Effector memory CD4-positive, alpha-beta T cell (primary cell): ENCODE measurements around the gene GRAMD1A.
"Not testable (repeated sequence)": the region's sequence is repeated elsewhere in the genome, so short reads cannot be mapped to it uniquely, and the experiment has no call there.

ENCODE experiments used
- DNase-seq, 3 donors: peaks; one replicate each; pipeline ENCODE4 v3.0.0-alpha.2; 2020
- H3K27ac ChIP-seq: 2 replicates; pipeline ENCODE4 v1.7.0; 2013; ENCODE audit warnings: mild to moderate bottlenecking, low read length, moderate library complexity; ENCODE audit not compliant: insufficient read depth, poor library complexity, severe bottlenecking
- H3K27me3 ChIP-seq: replicated peaks from 2 replicates; pipeline ENCODE4 v1.7.0; 2013; ENCODE audit warnings: mild to moderate bottlenecking, low read length; ENCODE audit not compliant: insufficient read depth, control insufficient read depth, poor library complexity, severe bottlenecking
- H3K36me3 ChIP-seq: 2 replicates; pipeline ENCODE4 v1.7.0; 2013; ENCODE audit warnings: mild to moderate bottlenecking, low read length, moderate library complexity; ENCODE audit not compliant: control insufficient read depth, insufficient read depth
- H3K4me1 ChIP-seq: 2 replicates; pipeline ENCODE4 v1.7.0; 2013; ENCODE audit warnings: low read length, mild to moderate bottlenecking; ENCODE audit not compliant: control insufficient read depth, insufficient read depth, poor library complexity, severe bottlenecking
- H3K4me3 ChIP-seq: 2 replicates; pipeline ENCODE4 v1.7.0; 2013; ENCODE audit warnings: low read length, low read depth, mild to moderate bottlenecking; ENCODE audit not compliant: insufficient read depth, poor library complexity, severe bottlenecking
- H3K9me3 ChIP-seq: 2 replicates; pipeline ENCODE4 v1.7.0; 2013; ENCODE audit warnings: mild to moderate bottlenecking, low read length, moderate library complexity; ENCODE audit not compliant: control insufficient read depth

Gene GRAMD1A

DNA sequence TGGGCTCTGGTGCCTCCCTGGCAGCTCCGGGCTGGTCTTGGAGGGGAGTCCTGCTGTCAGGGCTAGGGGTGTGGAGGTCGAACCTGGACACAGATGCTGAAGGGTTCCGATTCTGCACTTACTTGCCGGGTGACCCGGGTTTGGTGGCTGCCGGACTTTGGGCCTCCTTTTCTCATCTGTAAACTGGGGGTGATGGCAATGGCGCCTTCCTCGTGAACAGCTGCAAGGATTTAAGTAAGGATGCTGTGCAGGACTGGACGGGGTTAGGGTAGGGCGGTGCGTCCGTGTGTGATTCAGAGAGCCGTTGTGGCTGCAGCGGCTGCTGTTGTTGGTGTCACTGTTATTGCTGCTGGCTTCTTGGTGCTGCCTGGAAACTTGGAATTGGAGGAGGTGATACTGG, 43.8 kb downstream of the GRAMD1A start:
- Histone ChIP-seq H3K27me3 (no peaks in the 10 kb centered on the region), H3K4me3 (no peak overlapping the region), H3K36me3 (no peaks in the 10 kb centered on the region), H3K27ac (no peak overlapping the region), H3K4me1 (peaks cover 20% of the 10 kb centered on the region), H3K9me3 (no peaks in the 10 kb centered on the region)
- no peak for DNase-seq

DNA sequence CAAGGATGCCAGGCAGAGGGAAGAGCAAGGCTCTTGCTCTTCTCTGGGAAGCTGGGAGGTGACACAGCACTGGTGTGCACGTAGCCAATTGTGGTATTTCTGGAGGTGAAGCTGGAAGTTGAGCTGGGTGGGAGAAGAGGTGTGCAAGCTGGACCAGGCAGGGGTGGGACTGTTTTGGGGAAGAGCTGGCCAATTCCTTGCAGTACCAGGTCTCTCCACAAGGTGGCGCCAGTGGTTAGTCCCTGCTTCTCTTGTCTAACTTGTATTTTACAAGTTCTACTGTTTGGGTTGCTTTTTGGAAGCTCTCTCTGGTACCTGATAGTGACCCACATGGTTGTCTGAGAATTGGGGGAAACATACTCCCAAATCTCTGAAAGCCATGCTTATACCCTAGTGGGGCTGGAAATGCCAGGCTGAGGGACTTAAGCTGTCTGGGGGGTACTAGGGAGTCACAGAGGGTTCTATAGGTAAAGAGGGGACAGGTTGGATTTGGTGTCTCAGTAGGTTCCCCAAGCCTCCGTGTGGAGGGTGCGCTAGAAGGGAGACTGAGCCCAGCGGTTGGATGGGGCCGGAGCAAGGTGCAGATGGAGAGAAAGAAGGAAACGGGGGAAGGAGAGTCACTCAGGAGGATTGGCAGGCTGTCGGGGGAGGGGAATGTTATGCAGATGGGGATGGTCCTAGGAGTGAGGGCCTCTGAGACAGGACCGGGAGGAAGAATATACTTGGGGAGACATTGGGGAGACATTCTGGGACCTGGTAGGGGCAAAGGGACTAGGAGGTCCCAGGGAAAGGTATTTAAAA, 44.4 kb downstream of the GRAMD1A start:
- Histone ChIP-seq H3K9me3 (no peaks in the 10 kb centered on the region), H3K4me3 (no peak overlapping the region), H3K27me3 (no peaks in the 10 kb centered on the region), H3K36me3 (no peaks in the 10 kb centered on the region), H3K4me1 (peaks cover 20% of the 10 kb centered on the region), H3K27ac (no peak overlapping the region)
- peak; percentile 23 to 54 (median 34) for DNase-seq

DNA sequence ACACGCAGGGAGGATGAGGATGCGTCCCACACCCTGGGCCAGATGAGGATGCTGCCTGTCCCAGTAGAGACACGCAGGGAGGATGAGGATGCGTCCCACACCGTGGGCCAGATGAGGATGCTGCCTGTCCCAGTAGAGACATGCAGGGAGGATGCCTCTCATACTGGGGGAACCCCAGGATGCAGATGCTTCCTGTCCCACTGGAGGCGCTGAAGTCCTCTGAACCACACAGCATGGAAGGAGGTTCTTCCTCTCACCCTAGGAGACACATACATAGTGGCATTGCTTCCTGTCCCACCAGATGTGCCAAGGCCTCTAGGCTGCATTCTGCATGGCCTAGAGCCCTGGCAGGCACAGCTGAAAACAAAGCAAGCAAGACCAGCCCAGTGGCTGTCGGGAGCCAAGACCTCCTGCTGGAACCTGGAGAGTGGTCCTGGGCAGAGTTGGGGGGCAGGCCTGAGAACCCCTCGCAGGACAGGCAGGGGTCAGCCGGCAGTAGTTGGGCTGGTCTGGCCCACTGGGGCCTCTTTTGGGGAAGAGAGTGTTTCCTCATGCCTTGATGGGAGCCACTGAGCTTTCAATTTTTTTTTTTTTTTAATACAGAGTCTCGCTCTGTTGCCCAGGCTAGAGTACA, 45.7 kb downstream of the GRAMD1A start:
- Histone ChIP-seq H3K9me3 (no peaks in the 10 kb centered on the region), H3K4me1 (peaks cover 9% of the 10 kb centered on the region), H3K27me3 (no peaks in the 10 kb centered on the region), H3K36me3 (no peaks in the 10 kb centered on the region), H3K4me3 (no peak overlapping the region), H3K27ac (no peak overlapping the region)
- no peak for DNase-seq

DNA sequence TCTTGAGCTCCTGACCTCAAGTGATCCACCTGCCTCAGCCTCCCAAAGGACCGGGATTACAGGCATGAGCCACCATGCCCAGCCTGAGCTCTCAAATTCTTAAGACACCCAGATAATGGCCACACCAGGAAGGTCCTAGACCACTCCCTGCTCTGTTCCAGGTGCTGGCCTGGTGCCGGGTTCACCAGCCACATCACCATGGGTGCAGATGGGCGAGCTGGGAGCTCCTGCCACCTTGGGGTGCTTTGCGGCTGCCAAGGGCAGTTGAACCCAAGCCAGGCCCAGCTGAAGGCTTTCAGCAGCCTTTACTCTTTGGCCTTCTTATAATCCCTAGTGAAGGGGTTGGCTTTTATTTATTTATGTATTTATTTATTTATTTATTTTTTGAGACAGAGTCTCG, 46.3 kb downstream of the GRAMD1A start:
- Histone ChIP-seq H3K9me3 (no peaks in the 10 kb centered on the region), H3K4me1 (peaks cover 2% of the 10 kb centered on the region), H3K27ac (no peak overlapping the region), H3K27me3 (no peaks in the 10 kb centered on the region), H3K36me3 (no peaks in the 10 kb centered on the region), H3K4me3 (no peak overlapping the region)
- DNase-seq = no peak

DNA sequence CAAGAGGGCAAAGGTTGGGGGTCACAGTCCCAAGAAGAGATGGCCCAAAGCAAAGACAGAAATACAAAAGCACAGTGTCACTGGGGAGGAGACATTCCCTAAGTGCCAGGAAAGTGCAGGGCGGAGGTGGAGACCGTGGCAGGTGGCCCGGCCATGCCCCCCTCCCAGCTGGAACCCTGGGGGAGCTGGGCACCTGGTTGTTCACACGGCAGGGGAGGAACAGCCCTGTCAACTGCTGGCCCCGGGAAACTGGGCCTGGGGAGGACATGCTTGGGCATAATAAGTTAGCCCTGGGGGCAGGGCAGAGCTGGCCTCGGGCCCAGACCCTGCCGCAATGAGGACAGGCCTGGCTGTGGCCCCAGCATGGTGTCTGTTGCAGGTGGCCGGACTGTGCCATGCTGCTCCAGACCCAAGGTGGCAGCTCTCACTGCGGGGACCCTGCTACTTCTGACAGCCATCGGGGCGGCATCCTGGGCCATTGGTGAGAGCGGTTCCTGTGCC, 48.8 kb downstream of the GRAMD1A start:
- H3K4me1 ChIP-seq = no peaks in the 10 kb centered on the region
- H3K36me3 ChIP-seq = no peaks in the 10 kb centered on the region
- no peaks in the 10 kb centered on the region for H3K27me3 ChIP-seq
- no peak overlapping the region for H3K4me3 ChIP-seq
- DNase-seq = no peak
- no peak overlapping the region for H3K27ac ChIP-seq
- H3K9me3 ChIP-seq = no peaks in the 10 kb centered on the region

DNA sequence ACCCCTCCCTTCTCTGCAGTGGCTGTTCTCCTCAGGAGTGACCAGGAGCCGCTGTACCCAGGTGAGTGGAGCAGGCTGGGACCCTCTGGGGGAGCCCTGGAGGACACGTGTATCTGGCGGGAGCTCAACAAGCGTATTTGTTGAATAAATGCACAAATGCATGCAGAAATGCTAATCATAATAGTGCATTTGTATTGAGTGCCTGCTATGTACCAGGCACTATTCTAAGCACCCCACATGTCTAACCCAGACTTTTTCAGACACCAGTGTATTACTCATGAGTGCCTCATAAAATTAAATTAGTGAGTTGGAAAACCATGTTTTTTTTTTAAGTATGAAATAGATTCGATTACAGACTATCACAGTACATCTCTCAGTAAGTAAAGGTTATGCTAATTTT, 49.3 kb downstream of the GRAMD1A start:
- Histone ChIP-seq H3K9me3 (no peaks in the 10 kb centered on the region), H3K36me3 (no peaks in the 10 kb centered on the region), H3K27me3 (no peaks in the 10 kb centered on the region), H3K27ac (no peak overlapping the region), H3K4me3 (no peak overlapping the region), H3K4me1 (no peaks in the 10 kb centered on the region)
- no peak for DNase-seq

DNA sequence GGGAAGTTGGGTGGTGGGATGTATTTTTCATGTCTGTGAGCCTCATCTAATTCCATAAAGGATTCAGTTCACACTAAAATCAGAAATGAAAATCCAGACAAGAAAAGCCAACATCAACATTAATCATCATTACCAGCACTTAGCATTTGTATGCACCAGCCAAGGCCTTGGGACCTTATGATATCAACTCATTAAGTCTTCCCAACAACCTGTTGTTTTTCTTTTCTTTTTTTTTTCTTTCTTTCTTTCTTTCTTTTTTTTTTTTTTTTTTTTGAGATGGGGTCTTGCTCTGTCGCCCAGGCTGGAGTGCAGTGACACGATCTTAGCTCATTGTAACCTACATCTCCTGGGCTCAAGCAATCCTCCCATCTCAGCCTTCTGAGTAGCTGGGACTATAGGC, 50.5 kb downstream of the GRAMD1A start:
- not testable (repeated sequence) for H3K36me3 ChIP-seq, H3K4me1 ChIP-seq, H3K4me3 ChIP-seq, H3K27me3 ChIP-seq, DNase-seq, H3K9me3 ChIP-seq, H3K27ac ChIP-seq

DNA sequence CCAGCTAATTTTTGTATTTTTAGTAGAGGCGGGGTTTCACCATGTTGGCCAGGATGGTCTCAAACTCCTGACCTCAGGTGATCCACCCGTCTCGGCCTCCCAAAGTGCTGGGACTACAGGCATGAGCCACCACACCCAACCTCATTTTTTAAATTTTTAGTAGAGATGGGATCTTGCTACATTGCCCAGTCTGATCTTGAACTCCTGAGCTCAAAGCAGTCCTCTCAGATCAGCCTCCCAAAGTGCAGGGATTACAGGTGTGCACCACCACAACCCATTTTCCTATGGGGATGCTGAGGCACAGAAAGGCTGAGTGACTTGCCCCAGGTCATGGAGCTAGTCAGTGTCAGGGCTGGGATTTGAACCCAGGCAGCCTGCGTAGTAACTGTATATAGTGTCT, 51.1 kb downstream of the GRAMD1A start:
- DNase-seq, H3K9me3 ChIP-seq, H3K4me3 ChIP-seq, H3K27me3 ChIP-seq, H3K27ac ChIP-seq, H3K4me1 ChIP-seq, H3K36me3 ChIP-seq: not testable (repeated sequence)

DNA sequence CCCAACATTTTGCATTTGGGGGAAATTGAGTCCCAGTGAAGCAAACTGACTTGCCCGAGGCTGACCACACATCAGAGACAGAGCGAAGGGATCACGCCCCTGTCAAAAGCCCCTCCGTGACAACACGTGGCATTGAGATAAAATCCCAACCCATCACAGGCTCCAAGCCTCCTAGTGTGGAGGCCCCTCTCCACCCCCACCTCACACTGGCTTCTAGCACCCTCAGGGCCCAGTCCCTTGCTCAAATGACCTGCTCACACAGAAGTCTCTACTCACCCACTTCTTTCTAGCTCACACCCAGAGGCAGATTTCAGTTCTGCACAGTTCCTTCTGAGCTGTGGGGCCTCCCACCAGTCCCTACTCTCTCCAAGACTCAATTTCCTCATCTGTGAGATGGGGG, 51.7 kb downstream of the GRAMD1A start:
- no peak for DNase-seq
- Histone ChIP-seq H3K9me3 (no peaks in the 10 kb centered on the region), H3K27ac (no peak overlapping the region), H3K27me3 (no peaks in the 10 kb centered on the region), H3K4me3 (no peak overlapping the region), H3K4me1 (no peaks in the 10 kb centered on the region), H3K36me3 (no peaks in the 10 kb centered on the region)

DNA sequence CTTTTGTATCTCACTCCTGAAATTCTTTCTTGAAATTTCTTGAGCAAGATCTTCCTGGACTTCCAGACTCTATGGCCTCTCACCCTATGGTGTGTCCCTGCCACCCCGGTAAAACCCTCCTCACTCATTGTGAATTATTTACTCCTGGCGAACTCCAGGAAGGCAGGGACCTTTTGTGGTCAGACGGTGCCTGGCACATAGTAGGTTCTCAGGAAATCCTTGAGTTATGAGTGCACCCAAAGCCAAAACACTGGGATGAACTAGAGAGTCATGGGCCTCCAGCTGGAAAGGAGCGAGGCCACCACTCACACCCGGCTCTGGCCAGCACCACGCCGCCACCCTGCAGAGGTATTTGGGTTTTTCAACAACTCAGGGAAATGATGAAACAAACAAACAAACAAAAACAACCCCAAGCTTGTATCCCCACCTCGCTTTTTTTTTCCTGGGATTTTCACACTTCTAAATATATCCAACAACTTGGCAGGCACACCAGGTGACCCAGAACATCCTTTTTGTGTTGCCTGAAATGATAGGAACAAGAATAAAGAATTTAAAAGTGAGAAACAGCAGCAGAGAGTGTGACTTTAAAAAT, 52.6 kb downstream of the GRAMD1A start:
- Histone ChIP-seq H3K4me3 (no peak overlapping the region), H3K27me3 (no peaks in the 10 kb centered on the region), H3K36me3 (no peaks in the 10 kb centered on the region), H3K27ac (no peak overlapping the region), H3K9me3 (no peaks in the 10 kb centered on the region), H3K4me1 (no peaks in the 10 kb centered on the region)
- DNase-seq = no peak
